Heart left ventricle (tissue), 16 donors: ENCODE results near the gene SH3TC2. TPM values are rescaled to one million over a fixed set of nuclear protein-coding genes. Genes with fewer than 3 reads are reported as not detected.

Source experiments
- ATAC-seq, 4 donors: fragments of 200-7000 bp; cut with Tn5 transposase; one replicate each; pipeline ENCODE4 v1.9.1; 2020 to 2022; ENCODE audit warnings: moderate library complexity in 4 of 4, mild to moderate bottlenecking in 3 of 4, moderate number of reproducible peaks in 1 of 4
- DNase-seq, 5 donors: peaks; one replicate each; pipeline ENCODE4 v3.0.0-alpha.2; 2020
- H3K27ac ChIP-seq, 12 donors: fragments of 200-600 bp; sonication (generic) in 4 of 12; one replicate each; pipeline versions ENCODE4 v1.5.0 to v1.8.0; 2016 to 2022; ENCODE audit warnings: mild to moderate bottlenecking in 2 of 12
- H3K27me3 ChIP-seq, 9 donors: fragments of 200-600 bp; sonication (generic) in 2 of 9; one replicate each; pipeline versions ENCODE4 v1.5.1 to v1.8.0; 2016 to 2022; ENCODE audit warnings: mild to moderate bottlenecking in 3 of 9
- H3K36me3 ChIP-seq, 9 donors: fragments of 200-600 bp; sonication (generic) in 2 of 9; one replicate each; pipeline versions ENCODE4 v1.5.0 to v1.8.0; 2018 to 2022; ENCODE audit warnings: mild to moderate bottlenecking in 2 of 9
- H3K4me1 ChIP-seq, 12 donors: fragments of 200-600 bp; sonication (generic) in 4 of 12; one replicate each; pipeline versions ENCODE4 v1.5.0 to v1.8.0; 2016 to 2022; ENCODE audit warnings: mild to moderate bottlenecking in 3 of 12
- H3K4me3 ChIP-seq, 12 donors: fragments of 200-600 bp; sonication (generic) in 4 of 12; one replicate each; pipeline versions ENCODE4 v1.5.0 to v1.8.0; 2017 to 2022; ENCODE audit warnings: mild to moderate bottlenecking in 9 of 12, moderate library complexity in 4 of 12
- H3K9me3 ChIP-seq, 12 donors: fragments of 200-600 bp; sonication (generic) in 4 of 12; one replicate each; pipeline versions ENCODE4 v1.5.0 to v1.8.0; 2016 to 2022; ENCODE audit warnings: mild to moderate bottlenecking in 1 of 12
- CTCF ChIP-seq, 12 donors: fragments of 200-600 bp; sonication (generic) in 4 of 12; IDR thresholded peaks; one replicate each; pipeline versions ENCODE4 v1.5.0 to v1.8.0; 2018 to 2022; ENCODE audit warnings: antibody characterized with exemption in 12 of 12, mild to moderate bottlenecking in 5 of 12
- POLR2A ChIP-seq, 2 donors: fragments of 450-650 bp; IDR thresholded peaks; one replicate each; pipeline ENCODE4 v1.6.1; 2017; ENCODE audit warnings: antibody characterized with exemption in 2 of 2, mild to moderate bottlenecking in 2 of 2, moderate library complexity in 2 of 2
- WGBS, 4 donors: extraction: QIAGEN DNeasy Blood & Tissue Kit in 2 of 4; methylation state at CpG; one replicate each; pipeline versions ENCODE4 v1.1.5 to v1.1.7; 2013 to 2018; 5-methylcytosine and 5-hydroxymethylcytosine counted together
- intact Hi-C, 10 donors: fragments of 100-400 bp; cut with DNase I; formaldehyde crosslinking; loops; one replicate each; pipeline versions ENCODE4 v1.11.1 to v1.14.2; 2022
- polyA plus RNA-seq, 2 donors: library from polyadenylated mRNA; stranded (reverse); fragments of 200-250 nt; gene quantifications; one replicate each; pipeline ENCODE4 v1.2.3, GENCODE V29; 2013
- total RNA-seq, 9 donors: library from RNA; depleted of rRNA in 2 of 9; stranded (reverse); fragments of >200 nt in 2 of 9; fragmentation: NEBNext Ultra II Directional in 3 of 9; extraction: Animal tissue kit (Norgen Biotek cat#: 25700) in 3 of 9; gene quantifications; one replicate each; pipeline versions ENCODE4 v1.1.0 to v1.2.4, GENCODE V29; 2016 to 2023
- donor health status: ischemic (EF 13 %, LVEDD 7.1; RV severe dilation, severe dysfunction).
- donor health status: healthy with polysubstance abuse.
- donor health status: DM: no; HTN: yes; CAD: no.
- donor health status: DM: no; HTN: no; CAD: no.
- donor health status: ischemic (EF 25% LVEDD 6.9; RV normal size, moderate dysfunction).
- donor health status: ischemic (EF 25% LVEDD 5.7; RV mildly dilated, moderate dysfunction).
- donor health status: healthy.
- donor health status: DM: yes; HTN: yes; CAD: no.
- donor health status: ischemic (EF 35%, LVEDD 5.7; RV mildly dilated, moderate dysfunction).
- donor health status: nonischemic (EF 11% LVEDD 7.7; RV severe dilation, severe dysfunction).
- donor health status: DM: yes; HTN: yes; CAD: no.
- donor health status: PGD.
- donor health status: ischemic (EF 29% LVEDD 5.4; RV normal size, mild dysfunction).
- donor health status: nonischemic (EF 23%, LVEDD 6.1; RV moderate dilation, normal function).

Gene SH3TC2
- total and polyA plus RNA-seq, 11 donors = 1.6 to 12.7 (median 4.0) TPM

- intact Hi-C loops = no loop called here
- H3K4me3 ChIP-seq = no peak overlapping the region
- H3K27ac ChIP-seq = no peak overlapping the region
- H3K27me3 ChIP-seq = no peaks in the 10 kb centered on the region
- WGBS, 4 donors = 62 to 77% (median 67%) methylated on average over 2 of the region's 2 CpGs
- peaks cover 0 to 4% (median 0%) of the 10 kb centered on the region in 12 donors for H3K4me1 ChIP-seq
- ATAC-seq = no peak
- DNase-seq = no peak
- H3K9me3 ChIP-seq = peaks cover 0 to 12% (median 0%) of the 10 kb centered on the region in 12 donors
- TF ChIP-seq POLR2A (IDR thresholded peaks at IDR 0.05) (no peak), CTCF (IDR thresholded peaks at IDR 0.05) (no peak)
- no peaks in the 10 kb centered on the region for H3K36me3 ChIP-seq
Observed at GRCh38 chr5:148986636-148987035, 76.2 kb downstream of the SH3TC2 start.

DNA sequence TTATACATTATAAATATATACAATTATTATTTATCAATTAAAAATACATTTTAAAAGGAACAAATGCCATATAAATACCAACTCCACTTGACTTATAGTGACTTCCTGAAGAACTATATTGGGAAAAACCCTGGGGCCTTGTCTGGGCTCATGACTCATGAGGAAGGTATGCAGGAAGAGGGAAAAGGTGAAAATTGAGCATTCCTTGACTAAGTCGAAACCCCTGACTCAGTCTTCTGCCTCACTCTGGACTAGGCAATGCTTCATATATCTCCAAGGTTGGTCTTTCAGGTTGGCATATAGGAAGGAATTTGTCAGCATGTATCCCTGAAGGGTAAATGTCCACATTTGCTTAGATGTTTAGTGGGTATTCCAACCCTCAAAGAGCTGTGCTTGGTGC is 78.5 kb downstream of the SH3TC2 start:
- no peak for DNase-seq
- Histone ChIP-seq H3K27me3 (no peaks in the 10 kb centered on the region), H3K27ac (no peak overlapping the region), H3K4me3 (no peak overlapping the region), H3K36me3 (no peaks in the 10 kb centered on the region), H3K4me1 (peaks cover 0 to 10% (median 0%) of the 10 kb centered on the region in 12 donors), H3K9me3 (peaks cover 0 to 12% (median 0%) of the 10 kb centered on the region in 12 donors)
- 67 to 81% (median 70%) methylated on average over 1 of the region's 1 CpG for whole genome bisulfite sequencing, 4 donors
- no peak for TF ChIP-seq CTCF (IDR thresholded peaks at IDR 0.05)
- no peak for TF ChIP-seq POLR2A (IDR thresholded peaks at IDR 0.05)
- ATAC-seq = no peak
- intact Hi-C loops = no loop called here

DNA sequence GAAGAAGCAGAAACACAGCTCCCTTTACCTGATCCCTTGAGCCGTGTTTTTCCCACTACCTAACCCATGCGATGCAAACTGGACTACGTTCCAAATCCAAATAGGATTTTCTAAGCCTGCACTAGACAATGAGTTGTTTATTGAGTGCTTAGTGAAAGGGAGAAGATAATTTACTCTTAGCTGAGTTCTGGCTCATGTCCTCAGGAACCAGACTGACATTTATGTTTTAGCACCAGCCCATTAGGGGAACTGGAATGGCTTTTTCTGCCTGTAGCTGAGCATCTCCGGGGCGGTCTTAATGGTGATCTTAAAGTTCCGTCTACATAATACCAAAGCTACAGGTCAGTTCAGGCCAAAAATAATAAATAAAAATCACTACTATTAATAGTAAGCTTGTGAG is 81.5 kb downstream of the SH3TC2 start:
- WGBS, 4 donors = 50 to 62% (median 52%) methylated on average over 6 of the region's 6 CpGs
- no peak overlapping the region for H3K27ac ChIP-seq
- ATAC-seq = no peak
- H3K36me3 ChIP-seq = no peaks in the 10 kb centered on the region
- no peak for DNase-seq
- TF ChIP-seq POLR2A (IDR thresholded peaks at IDR 0.05) (no peak), CTCF (IDR thresholded peaks at IDR 0.05) (no peak)
- H3K27me3 ChIP-seq = no peaks in the 10 kb centered on the region
- no peak overlapping the region for H3K4me3 ChIP-seq
- peaks cover 0 to 12% (median 0%) of the 10 kb centered on the region in 12 donors for H3K9me3 ChIP-seq
- intact Hi-C loops = no loop called here
- H3K4me1 ChIP-seq = peaks cover 0 to 12% (median 2%) of the 10 kb centered on the region in 12 donors

DNA sequence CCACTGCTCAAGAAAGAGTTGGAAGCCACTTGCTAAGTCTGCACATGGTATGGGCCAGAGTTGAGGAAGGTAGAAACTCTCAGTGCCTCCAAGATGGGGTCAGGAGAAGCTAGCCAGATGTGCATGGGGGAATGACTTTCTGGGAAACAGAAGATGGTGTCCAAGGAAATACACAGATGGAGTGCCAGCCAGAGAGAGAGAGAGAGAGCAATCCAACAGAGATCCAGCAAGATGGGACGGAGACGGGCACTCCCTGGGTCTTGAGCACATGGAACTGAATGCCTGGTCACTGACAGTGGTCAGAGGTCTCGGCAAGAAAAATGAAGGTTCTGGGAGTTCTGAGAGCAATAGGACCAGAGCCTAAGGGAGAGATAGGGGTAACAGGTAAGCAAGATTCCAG is 82.1 kb downstream of the SH3TC2 start:
- DNase-seq (no peak), ATAC-seq (no peak)
- Histone ChIP-seq H3K4me3 (no peak overlapping the region), H3K27me3 (no peaks in the 10 kb centered on the region), H3K36me3 (no peaks in the 10 kb centered on the region), H3K9me3 (peaks cover 0 to 12% (median 0%) of the 10 kb centered on the region in 12 donors), H3K4me1 (peaks cover 0 to 12% (median 2%) of the 10 kb centered on the region in 12 donors), H3K27ac (no peak overlapping the region)
- intact Hi-C loops = no loop called here
- 93 to 100% (median 98%) methylated on average over 3 of the region's 3 CpGs for WGBS, 4 donors
- TF ChIP-seq CTCF (IDR thresholded peaks at IDR 0.05) (no peak), POLR2A (IDR thresholded peaks at IDR 0.05) (no peak)
